SIG-M5 treated with dmso at 0.1 percent for 504 hours (cell line): ENCODE results near the gene NKX6-2.
"Not testable (repeated sequence)": the region's sequence is repeated elsewhere in the genome, so short reads cannot be mapped to it uniquely, and the experiment has no call there.

ENCODE experiments used
- DNase-seq: peaks from one replicate; lab custom pipeline; 2025; ENCODE audit not compliant: unreplicated experiment; lab: John Stamatoyannopoulos, UW

Gene NKX6-2

GRCh38 chr10:132758865-132759264, 27.1 kb downstream of the NKX6-2 start:
- DNase-seq: no peak

- no peak for DNase-seq
Observed at GRCh38 chr10:132757171-132757570, 28.8 kb downstream of the NKX6-2 start.

- no peak for DNase-seq
Observed at GRCh38 chr10:132756591-132756990, 29.4 kb downstream of the NKX6-2 start.

GRCh38 chr10:132755166-132755711, 30.7 kb downstream of the NKX6-2 start:
- no peak for DNase-seq

GRCh38 chr10:132754071-132754470, 31.9 kb downstream of the NKX6-2 start:
- no peak for DNase-seq

- DNase-seq: no peak
Observed at GRCh38 chr10:132753596-132753995, 32.4 kb downstream of the NKX6-2 start.

- DNase-seq: no peak
Observed at GRCh38 chr10:132752961-132753360, 33.0 kb downstream of the NKX6-2 start.

- DNase-seq: no peak
Observed at GRCh38 chr10:132752378-132752777, 33.6 kb downstream of the NKX6-2 start.

- no peak for DNase-seq
Observed at GRCh38 chr10:132750936-132751335, 35.0 kb downstream of the NKX6-2 start.

GRCh38 chr10:132749371-132749795, 36.6 kb downstream of the NKX6-2 start:
- no peak for DNase-seq

GRCh38 chr10:132748545-132749370, 37.2 kb downstream of the NKX6-2 start:
- DNase-seq: no peak

- no peak for DNase-seq
Observed at GRCh38 chr10:132748135-132748534, 37.8 kb downstream of the NKX6-2 start.

- no peak for DNase-seq
Observed at GRCh38 chr10:132746801-132747625, 38.9 kb downstream of the NKX6-2 start.

GRCh38 chr10:132746386-132746785, 39.6 kb downstream of the NKX6-2 start:
- DNase-seq: no peak

- DNase-seq: no peak
Observed at GRCh38 chr10:132745971-132746370, 40.0 kb downstream of the NKX6-2 start.

GRCh38 chr10:132745511-132745910, 40.4 kb downstream of the NKX6-2 start:
- no peak for DNase-seq

GRCh38 chr10:132744839-132745238, 41.1 kb downstream of the NKX6-2 start:
- DNase-seq: no peak

GRCh38 chr10:132743925-132744490, 41.9 kb downstream of the NKX6-2 start:
- DNase-seq: no peak

- DNase-seq: not testable (repeated sequence)
Observed at GRCh38 chr10:132743196-132743924, 42.6 kb downstream of the NKX6-2 start.

- DNase-seq: no peak
Observed at GRCh38 chr10:132742837-132743194, 43.1 kb downstream of the NKX6-2 start.
